ENCODE results near the gene MAP2K4.

Gene MAP2K4

GRCh38 chr17:12127177-12127576, 106.5 kb downstream of the MAP2K4 start:
- Histone ChIP-seq H3K4me3 (ENCODE audit: low read depth, low read length) (no peak overlapping the region), H3K9me3 (ENCODE audit: control insufficient read depth, insufficient read depth, low read depth, low read length) (no peaks in the 10 kb centered on the region), H3K36me3 (ENCODE audit: control insufficient read depth in 2 of 2, insufficient read depth in 1 of 2, low read length in 2 of 2) (peaks cover 48 to 57% of the 10 kb centered on the region in 2 experiments), H3K27ac (ENCODE audit: extremely low read depth, low read depth, low read length) (no peak overlapping the region), H3K4me1 (ENCODE audit: control insufficient read depth, insufficient read depth, low read length) (no peaks in the 10 kb centered on the region)
- POLR2A ChIA-PET: no interaction called here
- CTCF ChIA-PET: no interaction called here
- TF ChIP-seq SP2 (tag by site-specific recombination; IDR thresholded peaks at IDR 0.05) (no peak), ZBTB17 (tag by site-specific recombination; IDR thresholded peaks at IDR 0.05) (no peak), ZNF518A (tag by site-specific recombination; conservative IDR thresholded peaks at IDR 0.05; ENCODE audit: low read depth) (no peak), ZNF510 (tag by site-specific recombination; IDR thresholded peaks at IDR 0.05; ENCODE audit: insufficient replicate concordance) (no peak), ZNF112 (tag by site-specific recombination; IDR thresholded peaks at IDR 0.05) (no peak), PBX3 (CRISPR knock-in tag; IDR thresholded peaks at IDR 0.05) (no peak), SCRT2 (tag by site-specific recombination; IDR thresholded peaks at IDR 0.05) (no peak), ZBTB7A (tag by site-specific recombination; IDR thresholded peaks at IDR 0.05; ENCODE audit: low read depth) (no peak), ZNF558 (tag by site-specific recombination; IDR thresholded peaks at IDR 0.05) (no peak), RBAK (tag by site-specific recombination; IDR thresholded peaks at IDR 0.05) (no peak), KLF8 (tag by site-specific recombination; IDR thresholded peaks at IDR 0.05) (no peak), PATZ1 (tag by site-specific recombination; IDR thresholded peaks at IDR 0.05) (no peak)

- ChIA-PET CTCF (no interaction called here), POLR2A (no interaction called here)
- Histone ChIP-seq H3K36me3 (ENCODE audit: control insufficient read depth in 2 of 2, insufficient read depth in 1 of 2, low read length in 2 of 2) (peaks cover 48 to 57% of the 10 kb centered on the region in 2 experiments), H3K9me3 (ENCODE audit: control insufficient read depth, insufficient read depth, low read depth, low read length) (no peaks in the 10 kb centered on the region), H3K4me1 (ENCODE audit: control insufficient read depth, insufficient read depth, low read length) (no peaks in the 10 kb centered on the region), H3K27ac (ENCODE audit: extremely low read depth, low read depth, low read length) (no peak overlapping the region), H3K4me3 (ENCODE audit: low read depth, low read length) (no peak overlapping the region)
- TF ChIP-seq PBX3 (CRISPR knock-in tag; IDR thresholded peaks at IDR 0.05) (no peak), ZNF18 (tag by site-specific recombination; IDR thresholded peaks at IDR 0.05) (no peak), ZNF214 (tag by site-specific recombination; IDR thresholded peaks at IDR 0.05; ENCODE audit: borderline replicate concordance) (no peak), ZNF324 (tag by site-specific recombination; IDR thresholded peaks at IDR 0.05) (no peak), MZF1 (tag by site-specific recombination; IDR thresholded peaks at IDR 0.05; ENCODE audit: borderline replicate concordance) (no peak), ZNF148 (tag by site-specific recombination; IDR thresholded peaks at IDR 0.05; ENCODE audit: borderline replicate concordance) (no peak), ZNF354C (tag by site-specific recombination; IDR thresholded peaks at IDR 0.05; ENCODE audit: borderline replicate concordance, low read depth) (no peak), BCL6B (tag by site-specific recombination; IDR thresholded peaks at IDR 0.05) (no peak), ZNF473 (tag by site-specific recombination; IDR thresholded peaks at IDR 0.05) (no peak)
These were observed 107.0 kb downstream of the MAP2K4 start for GRCh38 chr17:12127667-12128066.
